HepG2 (cell line): ENCODE measurements around the gene SLIT3. TPM values are rescaled to one million over a fixed set of nuclear protein-coding genes. Genes with fewer than 3 reads are reported as not detected.

Source experiments
- ATAC-seq: fragments of 200-7000 bp; cut with Tn5 transposase; 3 replicates; pipeline ENCODE4 v1.9.1; 2020; ENCODE audit warnings: mild to moderate bottlenecking, moderate library complexity
- BruUV-seq: library from RNA; stranded (reverse); fragments of 400-500 nt; replicated peaks from 2 replicates; lab custom pipeline; 2021; lab: Mats Ljungman, UMichigan
- CTCF ChIA-PET: fragments of 300-600 bp; formaldehyde crosslinking; extraction: SDS; loops from one replicate; lab custom pipeline; 2021; ENCODE audit warnings: low total read pairs, inconsistent platforms, low intra/inter-chr PET ratio; lab: Yijun Ruan, JAX
- POLR2A ChIA-PET: fragments of 350-600 bp; sonication (Branson Sonifier 250); formaldehyde crosslinking; loops from one replicate; lab custom pipeline; 2020; ENCODE audit warnings: antibody characterized with exemption, inconsistent platforms; lab: Yijun Ruan, JAX
- DNase-seq: peaks from one replicate; pipeline ENCODE4 v3.0.0-alpha.2; 2015; ENCODE audit warnings: low spot score
- FAIRE-seq: peaks from 3 replicates; lab custom pipeline; 2011; peaks lifted over from hg19 to GRCh38; lab: Jason Lieb, UNC
- H2AFZ ChIP-seq: one replicate; pipeline ENCODE4 v1.6.1; 2011; ENCODE audit warnings: low read length, inconsistent platforms
- H3K27ac ChIP-seq: fragments of 300-600 bp; 3 replicates; pipeline ENCODE4 v1.8.0; 2011; ENCODE audit warnings: mixed run types, mild to moderate bottlenecking, mixed read lengths, low read length, inconsistent platforms; ENCODE audit not compliant: insufficient read depth; ENCODE audit errors: extremely low read length
- H3K27me3 ChIP-seq, 2 experiments: fragments of 200-600 bp in 1 of 2; 2 replicates in 1 of 2; 3 replicates in 1 of 2; pipeline versions ENCODE4 v1.6.0 to v1.8.0; 2011; ENCODE audit warnings: low read length in 2 of 2, mild to moderate bottlenecking in 2 of 2, moderate library complexity in 2 of 2, inconsistent platforms in 1 of 2; ENCODE audit not compliant: insufficient read depth in 2 of 2, control insufficient read depth in 1 of 2
- H3K36me3 ChIP-seq, 2 experiments: fragments of 200-600 bp in 1 of 2; replicated peaks in 1 of 2; 2 replicates in 1 of 2; 3 replicates in 1 of 2; pipeline versions ENCODE4 v1.5.1 to v1.8.0; 2011; ENCODE audit warnings: low read length in 2 of 2, inconsistent platforms in 1 of 2; ENCODE audit not compliant: insufficient read depth in 2 of 2, control insufficient read depth in 1 of 2
- H3K4me1 ChIP-seq: 2 replicates; pipeline ENCODE4 v1.5.1; 2012; ENCODE audit warnings: low read length, inconsistent platforms; ENCODE audit not compliant: insufficient read depth
- H3K4me2 ChIP-seq: 2 replicates; pipeline ENCODE4 v1.6.0; 2011; ENCODE audit warnings: low read depth, low read length, inconsistent platforms
- H3K4me3 ChIP-seq, 3 experiments: fragments of 200-600 bp in 1 of 3; sonication (generic), shearing (Covaris generic) in 1 of 3; replicated peaks in 1 of 3; 2 replicates each; pipeline ENCODE4 v1.5.1; 2011 to 2016; ENCODE audit warnings: low read length in 3 of 3, inconsistent platforms in 2 of 3, low read depth in 2 of 3, mild to moderate bottlenecking in 2 of 3, control low read depth in 1 of 3, mixed read lengths in 1 of 3; ENCODE audit not compliant: insufficient read depth in 1 of 3
- H3K79me2 ChIP-seq: one replicate; pipeline ENCODE4 v1.6.1; 2011; ENCODE audit warnings: low read length, inconsistent platforms; ENCODE audit not compliant: insufficient read depth
- H3K9ac ChIP-seq: 2 replicates; pipeline ENCODE4 v1.6.0; 2011; ENCODE audit warnings: mild to moderate bottlenecking, low read depth, low read length, inconsistent platforms; ENCODE audit not compliant: insufficient read depth
- H3K9me3 ChIP-seq: 2 replicates; pipeline ENCODE4 v1.5.1; 2012; ENCODE audit warnings: mild to moderate bottlenecking, low read length
- H4K20me1 ChIP-seq: 2 replicates; pipeline ENCODE4 v1.6.0; 2011; ENCODE audit warnings: inconsistent platforms, mild to moderate bottlenecking, low read length, moderate library complexity; ENCODE audit not compliant: insufficient read depth
- ATF7-NPFF ChIP-seq: sonication (generic); formaldehyde crosslinking; IDR thresholded peaks from 2 replicates; pipeline ENCODE4 v1.8.1; 2023; ENCODE audit warnings: mild to moderate bottlenecking, low read depth, missing genetic modification reagents, moderate library complexity
- ETV6 ChIP-seq: sonication (generic); formaldehyde crosslinking; conservative IDR thresholded peaks from 2 replicates; pipeline ENCODE4 v1.4.0; 2020; ENCODE audit warnings: missing genetic modification reagents
- FOXC1 ChIP-seq: sonication (generic); formaldehyde crosslinking; IDR thresholded peaks from 2 replicates; pipeline ENCODE4 v1.8.0; 2022; ENCODE audit warnings: mild to moderate bottlenecking, missing genetic modification reagents, borderline replicate concordance
- MYNN ChIP-seq: sonication (generic); formaldehyde crosslinking; IDR thresholded peaks from 2 replicates; pipeline ENCODE4 v1.4.0; 2020; ENCODE audit warnings: mild to moderate bottlenecking, low read depth, missing genetic modification reagents
- ZNF441 ChIP-seq: sonication (generic); formaldehyde crosslinking; IDR thresholded peaks from 2 replicates; pipeline ENCODE4 v1.7.0; 2021; ENCODE audit warnings: missing genetic modification reagents, borderline replicate concordance
- ZNF720 ChIP-seq: sonication (generic); formaldehyde crosslinking; IDR thresholded peaks from 2 replicates; pipeline ENCODE4 v1.4.0; 2020; ENCODE audit warnings: missing genetic modification reagents
- ZNF737 ChIP-seq: sonication (generic); formaldehyde crosslinking; IDR thresholded peaks from 2 replicates; pipeline ENCODE4 v1.5.0; 2020; ENCODE audit warnings: missing genetic modification reagents, mild to moderate bottlenecking, borderline replicate concordance
- whole genome bisulfite sequencing: methylation state at CpG from one replicate; pipeline ENCODE4 v1.1.6; 2017; ENCODE audit warnings: low lambda C conversion rate; 5-methylcytosine and 5-hydroxymethylcytosine counted together
- in situ Hi-C: cut with HindIII; loops from 2 replicates; pipeline ENCODE4 v1.10.0; 2017; ENCODE audit warnings: low pct_unique_long_range_greater_than_20kb; ENCODE audit not compliant: extremely low pct_ligation_motif_present
- intact Hi-C: fragments of 100-400 bp; cut with micrococcal nuclease; formaldehyde crosslinking; loops from one replicate; pipeline ENCODE4 v1.10.0; 2022; ENCODE audit not compliant: unreplicated experiment
- polyA plus RNA-seq, 8 experiments: library from polyadenylated mRNA; depleted of rRNA in 3 of 8; stranded (reverse) in 7 of 8; unstranded in 1 of 8; fragments of >200 nt; fragmentation: Illumina TruSeq in 4 of 8; extraction: Trizol in 4 of 8; gene quantifications; 2 replicates each; pipeline versions ENCODE4 v1.2.1 to v1.2.3, GENCODE V29; 2011 to 2016; ENCODE audit warnings: low read depth in 4 of 8, missing spikeins in 1 of 8, mixed read lengths in 1 of 8; ENCODE audit not compliant: insufficient read depth in 1 of 8
- total RNA-seq, 5 experiments: library from RNA; depleted of rRNA; stranded (reverse); fragments of >200 nt; fragmentation: Illumina TruSeq; extraction: Trizol; gene quantifications; 2 replicates each; pipeline ENCODE4 v1.2.3, GENCODE V29; 2016; ENCODE audit warnings: low read depth in 1 of 5
- TF ChIP-seq, protein P1 (sequence below): sonication (generic); formaldehyde crosslinking; IDR thresholded peaks from 2 replicates; pipeline ENCODE4 v1.4.0; 2020; ENCODE audit warnings: mild to moderate bottlenecking, missing genetic modification reagents

SLIT3 gene
- total and polyA plus RNA-seq, 2 of the 13 experiments (the other 11 are each of a cell fraction or from before 2014, with no cell fraction given) = not detected

- H3K4me1 ChIP-seq = no peaks in the 10 kb centered on the region
- ChIA-PET CTCF (no interaction called here), POLR2A (no interaction called here)
- no TSS peak for BruUV-seq
- in situ Hi-C loops = no loop called here
- FAIRE-seq = no peak
- H3K27ac ChIP-seq = no peak overlapping the region
- WGBS = 42% methylated on average over 9 of the region's 9 CpGs
- no peak for DNase-seq
- no peak for TF ChIP-seq ZNF720 (CRISPR knock-in tag)
- no peak for TF ChIP-seq ETV6 (CRISPR knock-in tag)
- no peak for TF ChIP-seq ATF7-NPFF
- no peak for TF ChIP-seq FOXC1 (CRISPR knock-in tag)
- TF ChIP-seq MYNN = no peak
- TF ChIP-seq ZNF441 (CRISPR knock-in tag) = no peak
- TF ChIP-seq, protein P1, sequence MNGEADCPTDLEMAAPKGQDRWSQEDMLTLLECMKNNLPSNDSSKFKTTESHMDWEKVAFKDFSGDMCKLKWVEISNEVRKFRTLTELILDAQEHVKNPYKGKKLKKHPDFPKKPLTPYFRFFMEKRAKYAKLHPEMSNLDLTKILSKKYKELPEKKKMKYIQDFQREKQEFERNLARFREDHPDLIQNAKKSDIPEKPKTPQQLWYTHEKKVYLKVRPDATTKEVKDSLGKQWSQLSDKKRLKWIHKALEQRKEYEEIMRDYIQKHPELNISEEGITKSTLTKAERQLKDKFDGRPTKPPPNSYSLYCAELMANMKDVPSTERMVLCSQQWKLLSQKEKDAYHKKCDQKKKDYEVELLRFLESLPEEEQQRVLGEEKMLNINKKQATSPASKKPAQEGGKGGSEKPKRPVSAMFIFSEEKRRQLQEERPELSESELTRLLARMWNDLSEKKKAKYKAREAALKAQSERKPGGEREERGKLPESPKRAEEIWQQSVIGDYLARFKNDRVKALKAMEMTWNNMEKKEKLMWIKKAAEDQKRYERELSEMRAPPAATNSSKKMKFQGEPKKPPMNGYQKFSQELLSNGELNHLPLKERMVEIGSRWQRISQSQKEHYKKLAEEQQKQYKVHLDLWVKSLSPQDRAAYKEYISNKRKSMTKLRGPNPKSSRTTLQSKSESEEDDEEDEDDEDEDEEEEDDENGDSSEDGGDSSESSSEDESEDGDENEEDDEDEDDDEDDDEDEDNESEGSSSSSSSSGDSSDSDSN = no peak
- no peak for TF ChIP-seq ZNF737 (CRISPR knock-in tag)
- no peaks in the 10 kb centered on the region for H3K27me3 ChIP-seq
- no peak for ATAC-seq
- H3K36me3 ChIP-seq = no peaks in the 10 kb centered on the region
- no peaks in the 10 kb centered on the region for H3K79me2 ChIP-seq
- intact Hi-C loops = no loop called here
- H4K20me1 ChIP-seq = no peaks in the 10 kb centered on the region
- H2AFZ ChIP-seq = no peak overlapping the region
- H3K9ac ChIP-seq = no peak overlapping the region
- no peak overlapping the region for H3K4me3 ChIP-seq
- no peak overlapping the region for H3K4me2 ChIP-seq
- no peaks in the 10 kb centered on the region for H3K9me3 ChIP-seq
Observed at GRCh38 chr5:169091396-169091980, 209.5 kb downstream of the SLIT3 start.
